COR-L47 (cell line): ENCODE measurements around the gene GDF9.
"Not testable (repeated sequence)": the region's sequence is repeated elsewhere in the genome, so short reads cannot be mapped to it uniquely, and the experiment has no call there.

Experiments used
- DNase-seq: peaks from one replicate; lab custom pipeline; 2025; lab: John Stamatoyannopoulos, UW

GDF9 gene

GRCh38 chr5:132873119-132873929, 7.1 kb upstream of the GDF9 start, which contains the start of gene LEAP2:
Gene LEAP2, plus strand, starts transcription at chr5:132873668. Its CDS starts 27 bp downstream, at chr5:132873695.
- DNase-seq = no peak

DNA sequence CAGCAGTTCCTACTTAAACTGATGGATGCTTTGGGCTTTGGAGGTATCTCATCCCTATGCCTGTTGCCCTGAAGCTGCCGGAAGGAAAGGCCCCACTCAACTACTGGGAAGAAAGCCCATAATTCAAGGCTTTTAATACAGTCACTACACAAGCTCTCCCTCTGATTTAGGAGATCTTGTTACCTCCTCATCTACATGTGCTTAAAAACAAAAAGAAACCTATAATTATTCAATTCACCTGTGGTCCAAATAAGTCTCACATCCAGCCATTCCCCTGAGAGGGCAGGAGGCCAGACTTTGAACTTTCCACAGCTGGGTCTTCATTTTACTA, 6.5 kb upstream of the GDF9 start:
- no peak for DNase-seq

GRCh38 chr5:132871459-132872284, 5.4 kb upstream of the GDF9 start:
- DNase-seq = no peak

- no peak for DNase-seq
Measured at GRCh38 chr5:132870801-132871200, 4.5 kb upstream of the GDF9 start.

- no peak for DNase-seq
Measured at GRCh38 chr5:132868754-132869153, 2.5 kb upstream of the GDF9 start.

DNA sequence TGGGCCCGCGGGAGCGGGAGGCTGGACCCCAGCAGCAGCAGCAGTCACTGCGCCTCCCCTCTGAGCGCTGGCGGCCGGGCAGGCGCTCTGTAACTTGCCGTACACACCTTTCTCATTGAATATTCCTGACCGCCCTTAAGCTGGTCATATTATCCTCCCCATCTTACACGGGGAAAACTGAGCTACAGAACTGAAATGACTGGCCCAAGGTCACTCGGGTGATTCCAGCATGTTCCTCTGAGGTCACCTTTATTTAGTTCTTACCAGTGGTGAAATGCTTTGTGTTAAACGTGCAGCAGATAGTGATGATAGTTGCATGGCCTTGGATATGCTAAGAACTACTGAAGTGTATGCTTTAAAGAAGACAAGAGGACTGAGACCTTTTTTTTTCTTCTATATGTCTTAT, 780 bp upstream of the GDF9 start:
- peak; percentile 16 for DNase-seq

DNA sequence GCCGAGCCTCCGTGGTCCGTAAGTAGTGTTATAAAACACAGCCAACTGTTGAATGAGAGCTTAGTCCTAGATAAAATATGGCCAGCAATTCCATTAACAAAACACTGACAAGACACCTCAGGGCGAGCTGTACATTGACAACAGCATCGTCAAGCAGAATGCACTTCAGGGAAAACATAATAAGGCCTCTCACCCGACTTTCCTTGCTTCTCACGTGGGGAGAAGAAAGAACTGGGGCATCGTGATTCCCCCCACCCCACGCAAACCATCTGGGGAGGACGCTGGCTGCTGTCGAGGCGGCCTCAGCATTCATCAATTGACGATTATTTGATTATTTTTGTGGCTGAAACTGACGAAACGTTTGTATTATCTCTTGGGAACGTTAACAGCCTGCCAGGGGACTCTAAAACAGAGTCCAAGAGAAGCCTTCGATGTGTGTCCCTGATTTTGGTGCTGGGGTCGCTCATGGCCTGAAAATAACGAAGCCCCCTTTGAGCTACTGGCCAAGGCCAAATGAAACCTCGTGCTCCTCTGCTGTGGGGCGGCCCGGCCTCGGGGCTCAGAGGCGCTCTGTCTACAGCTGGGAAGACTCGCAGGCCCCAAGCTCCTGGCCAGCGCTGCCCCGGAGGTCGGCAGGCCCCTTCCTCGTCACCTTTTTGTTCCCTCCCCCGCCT, 464 bp downstream of the GDF9 start:
- no peak for DNase-seq

GRCh38 chr5:132860742-132861141, 5.5 kb downstream of the GDF9 start:
- no peak for DNase-seq

- DNase-seq = no peak
Measured at GRCh38 chr5:132859889-132860437, 6.3 kb downstream of the GDF9 start.

DNA sequence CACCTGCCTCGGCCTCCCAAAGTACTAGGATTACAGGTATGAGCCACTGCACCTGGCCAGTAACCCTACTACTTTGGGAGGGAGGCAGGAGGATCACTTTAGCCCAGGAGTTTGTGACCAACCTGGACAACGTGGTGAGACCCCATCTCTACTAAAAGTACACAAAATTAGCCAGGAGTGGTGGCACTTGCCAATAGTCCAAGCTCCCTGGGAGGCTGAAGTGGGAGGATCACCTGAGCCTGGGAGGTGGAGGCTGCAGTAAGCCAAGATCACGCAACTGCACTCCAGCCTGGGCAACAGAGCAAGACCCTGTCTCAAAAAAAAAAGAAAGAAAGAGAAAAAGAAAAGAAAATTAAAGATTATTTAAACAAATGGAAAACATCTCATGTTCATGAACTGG, 10.3 kb downstream of the GDF9 start:
- DNase-seq = no peak

DNA sequence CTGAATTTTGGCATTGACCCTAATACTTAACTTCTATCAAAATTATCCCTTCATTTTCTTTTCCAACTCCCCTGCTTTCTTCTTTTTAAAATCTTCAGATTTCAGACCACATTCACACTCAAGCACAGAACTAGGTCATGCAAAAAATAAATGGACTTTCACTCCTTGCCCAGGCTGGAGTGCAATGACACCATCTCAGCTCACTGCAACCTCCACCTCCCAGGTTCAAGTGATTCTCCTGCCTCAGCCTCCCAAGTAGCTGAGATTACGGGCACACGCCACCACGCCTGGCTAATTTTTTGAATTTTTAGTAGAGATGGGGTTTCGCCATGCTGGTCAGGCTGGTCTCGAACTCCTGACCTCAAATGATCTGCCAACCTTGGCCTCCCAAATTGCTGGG, 11.3 kb downstream of the GDF9 start:
- not testable (repeated sequence) for DNase-seq

DNA sequence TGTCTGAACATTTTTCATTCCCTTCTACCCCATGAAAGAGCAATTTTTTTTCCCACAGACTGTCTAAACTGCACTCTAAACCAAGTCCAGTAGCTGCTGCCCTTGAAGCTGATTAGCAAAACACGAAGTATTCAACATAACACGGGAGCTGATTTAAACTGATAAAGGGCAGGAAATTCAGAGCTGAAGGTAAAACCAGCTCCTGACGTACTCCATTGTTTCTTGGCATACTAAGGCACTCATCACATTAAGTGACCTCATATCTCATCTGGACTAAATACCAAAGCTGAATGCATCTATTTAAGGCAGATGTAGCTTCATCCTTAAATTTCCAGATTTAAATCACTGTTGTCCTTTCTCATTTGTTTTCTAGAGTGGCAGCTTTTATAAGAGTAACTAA, 12.0 kb downstream of the GDF9 start:
- no peak for DNase-seq

DNA sequence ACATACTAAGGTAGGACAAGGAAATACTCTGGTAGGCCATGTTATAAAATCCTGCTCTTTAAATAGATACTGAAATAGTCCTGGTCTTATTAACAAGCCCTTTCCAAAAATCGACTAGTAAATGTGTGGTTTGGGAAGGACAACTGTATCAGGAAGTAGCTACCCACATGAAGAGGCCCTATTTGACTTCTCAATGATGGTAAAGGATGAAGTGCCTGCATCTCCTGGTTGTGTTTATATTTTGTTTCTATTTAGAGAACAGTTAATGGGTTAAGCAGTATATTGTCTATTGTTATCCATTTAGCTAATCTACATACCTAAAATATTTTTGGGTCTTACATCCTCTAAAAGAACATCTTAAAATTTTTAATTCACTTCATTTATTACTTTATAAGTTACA, 12.5 kb downstream of the GDF9 start:
- no peak for DNase-seq

GRCh38 chr5:132853323-132853722, 12.9 kb downstream of the GDF9 start:
- DNase-seq = no peak

DNA sequence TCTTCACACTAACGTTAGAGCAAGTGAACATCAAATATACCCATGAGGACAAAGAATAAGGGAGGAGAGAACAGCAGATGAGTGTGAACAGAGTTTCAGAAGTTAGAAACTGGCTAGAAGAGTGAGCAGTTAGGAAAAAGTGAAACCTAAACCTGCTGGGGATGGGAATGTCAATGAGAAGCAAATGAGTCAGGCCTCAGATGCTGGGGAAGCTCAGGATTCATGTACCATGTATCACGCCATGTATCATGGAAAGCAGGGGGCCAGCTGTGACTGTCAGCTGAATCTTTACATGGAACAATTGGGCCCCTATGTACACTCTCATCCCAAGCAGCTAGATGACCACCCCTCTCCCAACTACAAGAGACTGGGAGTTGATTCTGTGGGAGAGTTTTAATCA, 16.2 kb downstream of the GDF9 start:
- DNase-seq = no peak

GRCh38 chr5:132849347-132849746, 16.9 kb downstream of the GDF9 start:
- DNase-seq = no peak

DNA sequence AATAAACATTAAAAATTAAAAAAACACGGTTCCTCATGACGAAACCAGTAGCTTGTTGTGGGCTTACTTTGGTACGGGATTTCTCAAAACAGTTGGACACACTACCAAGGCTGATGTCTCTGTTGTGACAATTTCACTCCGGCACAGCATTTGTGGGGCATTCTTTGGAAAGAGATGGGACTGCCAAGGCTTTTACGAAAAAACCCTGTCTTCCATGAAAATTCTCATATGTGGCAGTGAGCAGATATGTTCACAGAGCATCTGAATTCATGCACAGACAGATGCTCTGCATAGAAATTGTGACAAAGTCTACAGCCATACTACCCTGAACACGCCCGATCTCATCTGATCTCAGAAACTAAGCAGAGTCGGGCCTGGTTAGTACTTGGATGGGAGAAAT, 18.0 kb downstream of the GDF9 start:
- no peak for DNase-seq

DNA sequence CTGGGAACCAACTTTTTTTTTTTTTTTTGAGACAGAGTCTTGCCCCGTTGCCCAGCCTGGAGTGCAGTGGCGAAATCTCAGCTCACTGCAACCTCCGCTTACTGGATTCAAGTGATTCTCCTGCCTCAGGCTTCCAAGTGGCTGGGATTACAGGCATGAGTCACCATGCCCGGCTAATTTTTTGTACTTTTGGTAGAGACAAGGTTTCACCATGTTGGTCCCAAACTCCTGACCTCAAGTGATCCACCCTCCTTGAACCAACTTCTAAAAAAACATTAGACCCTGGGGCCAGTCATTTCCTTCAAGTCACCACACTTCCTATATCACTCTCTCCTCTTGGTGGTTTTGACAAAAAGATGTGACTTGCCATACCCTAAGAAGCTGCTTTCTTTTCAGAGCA, 25.0 kb downstream of the GDF9 start:
- DNase-seq = no peak

DNA sequence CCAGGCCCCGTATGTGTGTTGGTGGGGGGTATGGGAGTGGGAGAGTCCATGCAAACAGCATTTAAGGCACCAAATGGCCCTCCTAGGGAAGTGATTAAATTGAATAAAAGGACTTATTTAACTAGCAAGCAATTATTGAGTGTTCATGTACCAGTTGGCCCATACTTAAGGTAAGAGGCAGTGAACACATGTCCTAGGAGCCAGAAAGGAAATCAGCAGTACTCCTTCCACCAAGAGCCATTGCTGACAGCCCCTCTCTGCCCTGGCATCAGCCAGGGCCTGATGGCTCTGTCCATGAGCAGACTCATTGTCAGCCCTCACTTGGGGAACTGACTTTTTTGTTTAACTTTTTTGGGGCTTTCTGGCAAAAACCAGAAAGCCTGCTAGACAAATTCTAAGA, 25.4 kb downstream of the GDF9 start:
- peak; percentile 24 for DNase-seq

DNA sequence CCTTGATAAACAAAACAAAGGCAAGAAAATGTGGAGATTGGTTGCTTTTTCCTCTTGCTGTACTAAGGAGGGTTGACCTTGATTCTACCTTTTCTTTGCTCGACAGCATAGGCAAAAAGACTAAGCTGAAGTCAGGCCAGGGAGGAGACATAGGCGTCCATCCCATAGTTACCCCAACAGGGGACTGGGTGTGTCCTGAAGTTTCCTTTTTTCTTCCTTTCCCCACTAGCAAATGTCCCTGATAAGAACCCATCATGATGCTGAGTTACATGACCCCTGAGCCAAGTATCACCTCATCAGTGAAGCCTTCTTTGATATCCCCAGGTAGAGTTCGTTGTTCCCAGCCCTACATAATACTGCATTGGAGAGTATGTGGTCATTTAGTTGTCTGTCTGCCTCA, 26.0 kb downstream of the GDF9 start:
- DNase-seq = no peak

- no peak for DNase-seq
Measured at GRCh38 chr5:132839426-132840301, 26.6 kb downstream of the GDF9 start.
